Upper lobe of right lung (tissue), 1 donor: ENCODE measurements around the gene AMIGO1. TPM values are rescaled to one million over a fixed set of nuclear protein-coding genes. Genes with fewer than 3 reads are reported as not detected.

Source experiments
- ATAC-seq: fragments of 200-7000 bp; cut with Tn5 transposase; one replicate; pipeline ENCODE4 v1.9.1; 2020; ENCODE audit warnings: mild to moderate bottlenecking, moderate library complexity
- DNase-seq: peaks from one replicate; pipeline ENCODE4 v3.0.0-alpha.2; 2020
- H3K27ac ChIP-seq: fragments of 200-600 bp; one replicate; pipeline ENCODE4 v1.8.0; 2022
- H3K27me3 ChIP-seq: fragments of 200-600 bp; one replicate; pipeline ENCODE4 v1.8.0; 2022; ENCODE audit warnings: mild to moderate bottlenecking
- H3K36me3 ChIP-seq: fragments of 200-600 bp; one replicate; pipeline ENCODE4 v1.8.0; 2022
- H3K4me1 ChIP-seq: fragments of 200-600 bp; one replicate; pipeline ENCODE4 v1.8.0; 2022
- H3K4me3 ChIP-seq: fragments of 200-600 bp; one replicate; pipeline ENCODE4 v1.8.0; 2022; ENCODE audit warnings: mild to moderate bottlenecking
- H3K9me3 ChIP-seq: fragments of 200-600 bp; one replicate; pipeline ENCODE4 v1.8.0; 2022
- intact Hi-C: fragments of 100-400 bp; cut with DNase I; formaldehyde crosslinking; loops from one replicate; pipeline ENCODE4 v1.11.0; 2022
- total RNA-seq: library from RNA; stranded (reverse); fragmentation: NEBNext Ultra II Directional; extraction: Animal tissue kit (Norgen Biotek cat#: 25700); gene quantifications from one replicate; pipeline ENCODE4 v1.2.1, GENCODE V29; 2021
- TF ChIP-seq, protein P1 (sequence below): fragments of 200-600 bp; IDR thresholded peaks from one replicate; pipeline ENCODE4 v1.8.0; 2022; ENCODE audit warnings: antibody characterized with exemption
- donor health status: DM: no; HTN: yes; CAD: no; lungs with severe emphysema.

AMIGO1 gene
- total RNA-seq, 1 donor from 2014 or later: 13.3 TPM

DNA sequence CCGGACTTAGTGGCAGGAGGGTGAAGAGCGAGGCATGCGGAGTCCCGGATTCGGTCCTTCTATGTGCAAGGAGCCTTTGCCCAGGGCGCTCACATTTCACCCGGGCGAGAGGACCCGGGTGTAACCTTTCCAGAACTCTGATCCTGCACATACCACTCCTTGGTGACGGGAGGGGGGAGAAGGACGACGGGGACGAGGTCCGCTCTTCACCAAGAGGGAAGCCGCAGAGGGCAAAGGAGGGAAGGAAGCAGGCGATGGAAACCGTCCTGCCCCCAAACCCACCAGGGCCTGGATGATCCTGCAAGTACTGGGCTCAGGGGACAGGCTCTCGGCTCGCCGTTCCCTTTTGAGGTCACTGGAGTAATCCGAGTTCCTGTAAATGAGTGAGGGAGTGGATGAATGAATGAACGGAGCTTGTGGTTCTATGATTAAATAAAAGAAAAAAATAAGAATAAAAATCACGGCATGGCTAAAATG is 42.2 kb downstream of the AMIGO1 start:
- Histone ChIP-seq H3K27ac (no peak overlapping the region), H3K4me1 (no peaks in the 10 kb centered on the region), H3K27me3 (peaks cover 58% of the 10 kb centered on the region), H3K9me3 (no peaks in the 10 kb centered on the region), H3K4me3 (peak overlapping the region; percentile 61), H3K36me3 (no peaks in the 10 kb centered on the region)
- ATAC-seq (peak; percentile 27), DNase-seq (no peak)
- TF ChIP-seq, protein P1, sequence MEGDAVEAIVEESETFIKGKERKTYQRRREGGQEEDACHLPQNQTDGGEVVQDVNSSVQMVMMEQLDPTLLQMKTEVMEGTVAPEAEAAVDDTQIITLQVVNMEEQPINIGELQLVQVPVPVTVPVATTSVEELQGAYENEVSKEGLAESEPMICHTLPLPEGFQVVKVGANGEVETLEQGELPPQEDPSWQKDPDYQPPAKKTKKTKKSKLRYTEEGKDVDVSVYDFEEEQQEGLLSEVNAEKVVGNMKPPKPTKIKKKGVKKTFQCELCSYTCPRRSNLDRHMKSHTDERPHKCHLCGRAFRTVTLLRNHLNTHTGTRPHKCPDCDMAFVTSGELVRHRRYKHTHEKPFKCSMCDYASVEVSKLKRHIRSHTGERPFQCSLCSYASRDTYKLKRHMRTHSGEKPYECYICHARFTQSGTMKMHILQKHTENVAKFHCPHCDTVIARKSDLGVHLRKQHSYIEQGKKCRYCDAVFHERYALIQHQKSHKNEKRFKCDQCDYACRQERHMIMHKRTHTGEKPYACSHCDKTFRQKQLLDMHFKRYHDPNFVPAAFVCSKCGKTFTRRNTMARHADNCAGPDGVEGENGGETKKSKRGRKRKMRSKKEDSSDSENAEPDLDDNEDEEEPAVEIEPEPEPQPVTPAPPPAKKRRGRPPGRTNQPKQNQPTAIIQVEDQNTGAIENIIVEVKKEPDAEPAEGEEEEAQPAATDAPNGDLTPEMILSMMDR: no peak
- intact Hi-C loops: no loop called here

DNA sequence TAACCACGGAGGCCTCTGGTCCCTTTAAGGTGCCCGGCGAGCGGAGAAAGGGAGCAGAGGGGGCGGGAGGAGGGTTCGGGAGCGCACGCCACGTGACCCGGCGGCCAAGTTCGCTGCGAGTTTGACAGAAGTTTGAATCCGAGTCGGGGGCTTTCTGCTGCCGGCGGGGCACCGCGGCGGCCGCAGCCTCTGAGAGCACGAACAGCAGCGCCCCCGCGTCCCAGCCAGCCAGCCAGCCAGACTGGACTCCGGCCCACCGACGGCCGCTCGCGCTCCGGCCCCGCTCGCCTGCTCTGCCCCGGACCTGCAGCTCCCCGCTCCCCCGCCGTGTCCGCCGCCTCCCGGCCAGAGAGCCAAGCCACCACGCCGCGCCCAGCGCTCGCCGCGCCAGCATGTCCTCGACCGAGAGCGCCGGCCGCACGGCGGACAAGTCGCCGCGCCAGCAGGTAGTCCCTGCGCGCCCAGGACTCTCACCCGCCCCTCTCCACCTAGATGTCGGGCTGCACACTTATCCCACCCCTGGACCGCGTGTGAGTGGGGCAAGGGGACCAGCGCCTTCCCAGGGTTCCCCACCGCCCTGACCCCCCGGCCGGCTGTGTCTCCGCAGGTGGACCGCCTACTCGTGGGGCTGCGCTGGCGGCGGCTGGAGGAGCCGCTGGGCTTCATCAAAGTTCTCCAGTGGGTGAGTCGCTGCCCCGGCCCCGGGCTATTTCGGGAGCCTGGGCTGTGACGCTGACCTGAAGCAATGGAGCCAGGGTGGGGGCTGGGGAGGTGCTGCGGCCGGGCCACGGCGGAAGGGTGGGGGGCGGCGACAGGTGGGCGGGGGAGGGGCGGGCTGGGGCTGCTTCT is 42.9 kb downstream of the AMIGO1 start, which contains the start of gene SYPL2:
TSS of gene SYPL2 (plus strand) at position 95 of the 849 bp plus-strand sequence. CDS start at position 393, 298 bp downstream.
- H3K4me3 ChIP-seq: peak within 1 kb of the TSS; percentile 61
- TF ChIP-seq, protein P1: no peak
- intact Hi-C loops: no loop called here
- H3K27me3 ChIP-seq: peaks cover 63% of the 10 kb centered on the region
- H3K9me3 ChIP-seq: no peaks in the 10 kb centered on the region
- H3K4me1 ChIP-seq: no peaks in the 10 kb centered on the region
- no peaks in the 10 kb centered on the region for H3K36me3 ChIP-seq
- H3K27ac ChIP-seq: peak within 1 kb of the TSS; percentile 17
- DNase-seq: peak; percentile 84
- ATAC-seq: peak; percentile 89

DNA sequence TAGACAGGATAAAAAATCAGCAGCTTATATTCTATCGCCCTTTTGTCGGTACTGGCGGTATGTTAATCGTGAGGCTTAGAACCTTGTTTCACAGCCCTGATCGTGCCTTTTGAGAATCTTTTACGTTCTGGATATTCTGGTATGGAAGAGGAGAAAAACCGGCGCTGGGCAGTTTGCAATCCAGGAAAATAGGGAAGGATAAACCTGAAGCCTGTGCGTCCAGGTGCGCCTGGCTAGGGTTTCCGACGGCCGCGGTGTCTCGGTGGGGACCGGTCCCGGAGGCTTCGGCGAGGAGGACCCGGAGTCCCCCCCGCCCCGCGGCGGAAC is 43.4 kb downstream of the AMIGO1 start:
- no peaks in the 10 kb centered on the region for H3K9me3 ChIP-seq
- H3K4me3 ChIP-seq: peak overlapping the region; percentile 61
- no peaks in the 10 kb centered on the region for H3K4me1 ChIP-seq
- TF ChIP-seq, protein P1: no peak
- ATAC-seq (no peak), DNase-seq (no peak)
- H3K36me3 ChIP-seq: no peaks in the 10 kb centered on the region
- peaks cover 66% of the 10 kb centered on the region for H3K27me3 ChIP-seq
- H3K27ac ChIP-seq: peak overlapping the region; percentile 17
- intact Hi-C loops: no loop called here

DNA sequence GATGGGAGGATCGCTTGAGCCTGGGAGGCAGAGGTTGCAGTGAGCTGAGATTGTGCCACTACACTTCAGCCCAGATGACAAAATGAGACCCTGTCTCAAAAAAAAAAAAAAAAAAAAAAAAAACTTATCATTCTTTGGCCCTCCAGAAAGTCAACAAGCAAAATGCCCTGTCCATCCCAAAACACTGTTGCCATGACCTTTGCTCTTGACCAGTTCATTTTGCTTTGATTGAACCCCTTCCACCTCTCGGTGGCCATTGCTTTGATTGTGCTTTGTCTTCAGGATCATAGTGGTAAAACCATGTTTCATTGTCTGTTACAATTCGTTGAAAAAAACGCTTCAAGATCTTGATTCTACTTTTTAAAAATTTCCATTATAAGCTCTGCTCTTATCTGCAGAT is 51.7 kb downstream of the AMIGO1 start:
- peaks cover 7% of the 10 kb centered on the region for H3K9me3 ChIP-seq
- TF ChIP-seq, protein P1: no peak
- H3K27ac ChIP-seq: no peak overlapping the region
- peaks cover 12% of the 10 kb centered on the region for H3K27me3 ChIP-seq
- intact Hi-C loops: no loop called here
- H3K4me1 ChIP-seq: no peaks in the 10 kb centered on the region
- ATAC-seq (no peak), DNase-seq (no peak)
- no peaks in the 10 kb centered on the region for H3K36me3 ChIP-seq
- H3K4me3 ChIP-seq: no peak overlapping the region

DNA sequence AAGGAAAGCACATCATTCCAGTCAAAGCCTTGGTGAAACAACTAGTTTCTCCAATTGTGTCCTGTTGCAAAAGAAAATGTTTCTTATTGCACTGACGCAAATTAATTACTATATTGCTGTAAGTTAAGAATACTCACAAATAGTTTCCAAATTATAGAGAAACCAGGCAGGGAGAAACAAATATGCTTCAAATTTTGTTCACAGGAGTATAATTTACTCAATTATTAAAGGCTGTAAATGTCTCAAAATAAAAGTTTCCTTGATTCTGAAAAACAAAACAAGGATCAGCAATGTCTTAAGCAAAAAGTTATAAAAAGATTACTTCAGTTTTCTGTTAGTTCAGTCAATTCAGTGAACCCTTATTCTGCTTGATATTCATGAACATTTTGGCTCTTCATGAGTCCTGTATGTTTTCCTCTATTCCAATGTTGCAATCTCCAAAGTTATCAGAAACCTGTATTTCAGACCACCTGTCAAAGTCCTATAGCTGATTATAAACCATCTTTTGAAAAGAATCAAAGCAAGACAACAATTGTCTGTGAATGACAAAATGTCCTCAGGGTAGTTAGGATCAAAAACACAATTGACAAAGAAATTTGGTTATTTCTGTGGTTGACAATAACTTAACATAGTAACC is 54.9 kb downstream of the AMIGO1 start:
- H3K36me3 ChIP-seq: no peaks in the 10 kb centered on the region
- no peaks in the 10 kb centered on the region for H3K4me1 ChIP-seq
- no peak overlapping the region for H3K27ac ChIP-seq
- TF ChIP-seq, protein P1: no peak
- peaks cover 7% of the 10 kb centered on the region for H3K9me3 ChIP-seq
- ATAC-seq: no peak
- no peak for DNase-seq
- H3K4me3 ChIP-seq: no peak overlapping the region
- intact Hi-C loops: no loop called here
- peaks cover 7% of the 10 kb centered on the region for H3K27me3 ChIP-seq

Other genes starting within 250 kb of the AMIGO1 start
- 2.9 TPM for gene PSRC1, start 226.6 kb downstream of the AMIGO1 start, total RNA-seq
- 3.6 TPM for gene MYBPHL, start 202.7 kb downstream of the AMIGO1 start, total RNA-seq
- gene SORT1, start 111.8 kb downstream of the AMIGO1 start, total RNA-seq: 183 TPM
- gene PSMA5, start 83.3 kb downstream of the AMIGO1 start, total RNA-seq: 67.8 TPM
- 3.1 TPM for gene SYPL2, start 43.2 kb downstream of the AMIGO1 start, total RNA-seq
- gene ATXN7L2, start 25.8 kb downstream of the AMIGO1 start, total RNA-seq: 4.6 TPM
- 13.1 TPM for gene CYB561D1, start 15.6 kb downstream of the AMIGO1 start, total RNA-seq
- gene GPR61, start 30.1 kb upstream of the AMIGO1 start, total RNA-seq: not detected
- gene GNAI3, start 38.9 kb upstream of the AMIGO1 start, total RNA-seq: 6.9 TPM
- gene GNAT2, start 109.9 kb upstream of the AMIGO1 start, total RNA-seq: not detected
- gene AMPD2, start 110.1 kb upstream of the AMIGO1 start, total RNA-seq: 56.9 TPM
- gene GSTM4, start 146.4 kb upstream of the AMIGO1 start, total RNA-seq: 17.2 TPM
- 37.3 TPM for gene GSTM2, start 158.3 kb upstream of the AMIGO1 start, total RNA-seq
- gene GSTM1, start 178.1 kb upstream of the AMIGO1 start, total RNA-seq: not detected
- gene GSTM5, start 202.5 kb upstream of the AMIGO1 start, total RNA-seq: 18.1 TPM
- gene GSTM3, start 231.3 kb upstream of the AMIGO1 start, total RNA-seq: 29.7 TPM